Transverse colon (tissue), 4 donors: ENCODE data around the gene MPEG1. TPM values are rescaled to one million over a fixed set of nuclear protein-coding genes. Genes with fewer than 3 reads are reported as not detected.

ENCODE experiments used
- DNase-seq: peaks from one replicate; pipeline ENCODE4 v3.0.0-alpha.2; 2019
- H3K27ac ChIP-seq, 4 donors: fragments of 200-600 bp; sonication (generic); 2 replicates each; pipeline ENCODE4 v1.5.1; 2016 to 2018; ENCODE audit warnings: inconsistent platforms in 4 of 4
- H3K27me3 ChIP-seq: fragments of 200-600 bp; sonication (generic); 2 replicates; pipeline ENCODE4 v1.5.1; 2017; ENCODE audit warnings: inconsistent platforms
- H3K36me3 ChIP-seq, 4 donors: fragments of 200-600 bp; sonication (generic); 2 replicates each; pipeline ENCODE4 v1.5.1; 2017 to 2019; ENCODE audit warnings: inconsistent platforms in 4 of 4
- H3K4me1 ChIP-seq, 4 donors: fragments of 200-600 bp; sonication (generic); 2 replicates each; pipeline ENCODE4 v1.5.1; 2017 to 2020; ENCODE audit warnings: inconsistent platforms in 4 of 4
- H3K4me3 ChIP-seq, 4 donors: fragments of 200-600 bp; sonication (generic); 1 replicate in 1 of 4; 2 replicates in 3 of 4; pipeline versions ENCODE4 v1.5.1 to v1.6.1; 2017 to 2019; ENCODE audit warnings: inconsistent platforms in 4 of 4
- H3K9me3 ChIP-seq, 2 donors: fragments of 200-600 bp; sonication (generic); 2 replicates each; pipeline ENCODE4 v1.5.1; 2017 to 2019; ENCODE audit warnings: inconsistent platforms in 2 of 2
- CTCF ChIP-seq, 5 experiments: fragments of 200-600 bp in 3 of 5; fragments of 450-650 bp in 2 of 5; sonication (generic) in 3 of 5; IDR thresholded peaks; 1 replicate in 2 of 5; 2 replicates in 3 of 5; pipeline ENCODE4 v1.5.1; 2016 to 2017; ENCODE audit warnings: antibody characterized with exemption in 5 of 5, inconsistent platforms in 3 of 5, mild to moderate bottlenecking in 2 of 5, moderate library complexity in 1 of 5
- EP300 ChIP-seq: sonication (generic); formaldehyde crosslinking; IDR thresholded peaks from one replicate; pipeline ENCODE4 v1.6.1; 2017; ENCODE audit warnings: antibody characterized with exemption, low read depth
- POLR2A ChIP-seq: fragments of 450-650 bp; IDR thresholded peaks from one replicate; pipeline ENCODE4 v1.6.1; 2016; ENCODE audit warnings: antibody characterized with exemption, mild to moderate bottlenecking, moderate library complexity
- POLR2AphosphoS5 ChIP-seq, 3 donors: sonication (generic); formaldehyde crosslinking; IDR thresholded peaks; one replicate each; pipeline ENCODE4 v1.6.1; 2016; ENCODE audit warnings: antibody characterized with exemption in 3 of 3
- WGBS, 2 donors: methylation state at CpG; one replicate each; pipeline ENCODE4 v1.1.5; 2018; ENCODE audit warnings: low coverage in 1 of 2; 5-methylcytosine and 5-hydroxymethylcytosine counted together
- in situ Hi-C, 4 donors: fragments of 200-750 bp; cut with MboI; loops; one replicate each; pipeline versions ENCODE4 v1.15.0 to v1.15.1; 2017; ENCODE audit warnings: low sequenced_read_pairs in 3 of 4, low pct_ligation_motif_present in 1 of 4, low pct_unique_long_range_greater_than_20kb in 1 of 4
- intact Hi-C: fragments of 100-400 bp; cut with DNase I; formaldehyde crosslinking; loops from one replicate; pipeline ENCODE4 v1.15.1; 2023; ENCODE audit warnings: low total_unique reads
- total RNA-seq, 4 donors: library from RNA; depleted of rRNA; stranded (reverse); fragments of >200 nt; gene quantifications; one replicate each; pipeline ENCODE4 v1.1.0, GENCODE V29; 2016

Gene MPEG1
- total RNA-seq, 4 donors from 2014 or later, result 4.6 to 16.5 (median 7.5) TPM

- in situ Hi-C loops (no loop called here), intact Hi-C loops (no loop called here)
- Histone ChIP-seq H3K9me3 (no peaks in the 10 kb centered on the region), H3K4me1 (peaks cover 0 to 8% (median 0%) of the 10 kb centered on the region in 4 donors), H3K36me3 (no peaks in the 10 kb centered on the region), H3K27me3 (no peaks in the 10 kb centered on the region), H3K27ac (no peak overlapping the region), H3K4me3 (no peak overlapping the region)
- DNase-seq, result no peak
- WGBS, 2 donors, result 90 to 93% methylated on average over 7 of the region's 7 CpGs
- TF ChIP-seq POLR2A (no peak), EP300 (no peak), CTCF (IDR thresholded peaks at IDR 0.05) (no peak), POLR2AphosphoS5 (IDR thresholded peaks at IDR 0.05) (no peak)
These were observed 36.8 kb upstream of the MPEG1 start for GRCh38 chr11:59249535-59249934.

DNA sequence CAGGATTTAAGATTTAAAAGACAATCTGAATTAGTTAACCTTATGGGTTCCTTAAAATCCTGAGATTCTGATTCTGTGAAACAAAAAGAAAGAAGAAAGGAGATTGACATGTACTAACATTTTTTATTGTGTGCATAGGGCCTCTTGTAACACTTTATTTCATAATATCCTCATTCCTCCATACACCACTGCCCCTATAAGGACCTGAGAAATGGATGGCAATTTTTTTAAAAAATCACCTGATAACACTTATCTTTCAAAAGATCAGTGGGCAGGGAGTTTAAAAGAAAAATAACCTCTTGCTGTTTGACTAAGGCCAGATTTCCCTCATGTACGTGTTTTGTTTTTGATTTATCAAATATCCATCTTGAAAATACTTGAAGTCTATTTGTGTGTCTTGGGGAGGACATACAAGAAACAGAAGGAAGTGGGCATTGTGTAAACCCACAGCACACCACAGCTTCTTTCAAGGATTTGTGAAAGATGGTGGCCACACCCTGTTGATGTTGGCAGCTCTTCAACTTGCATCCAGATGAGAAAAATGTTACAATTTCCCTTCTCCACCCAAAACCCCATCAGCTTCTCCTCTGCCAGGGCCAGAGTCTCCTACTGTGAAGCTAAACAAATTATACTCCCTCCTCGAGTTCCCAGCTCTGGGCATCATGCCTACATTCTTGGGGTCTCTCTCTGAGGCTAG is 35.0 kb upstream of the MPEG1 start:
- TF ChIP-seq POLR2AphosphoS5 (IDR thresholded peaks at IDR 0.05) (no peak), POLR2A (no peak), EP300 (no peak), CTCF (IDR thresholded peaks at IDR 0.05) (no peak)
- Histone ChIP-seq H3K4me3 (no peak overlapping the region), H3K36me3 (no peaks in the 10 kb centered on the region), H3K27me3 (no peaks in the 10 kb centered on the region), H3K9me3 (no peaks in the 10 kb centered on the region), H3K27ac (no peak overlapping the region), H3K4me1 (peaks cover 0 to 8% (median 0%) of the 10 kb centered on the region in 4 donors)
- in situ Hi-C loops (no loop called here), intact Hi-C loops (no loop called here)
- no peak for DNase-seq
- WGBS, 2 donors, result 9 to 43% methylated on average over 2 of the region's 2 CpGs

- peaks cover 0 to 4% of the 10 kb centered on the region in 2 donors for H3K9me3 ChIP-seq
These were observed 30.9 kb upstream of the MPEG1 start for GRCh38 chr11:59243633-59244032.

DNA sequence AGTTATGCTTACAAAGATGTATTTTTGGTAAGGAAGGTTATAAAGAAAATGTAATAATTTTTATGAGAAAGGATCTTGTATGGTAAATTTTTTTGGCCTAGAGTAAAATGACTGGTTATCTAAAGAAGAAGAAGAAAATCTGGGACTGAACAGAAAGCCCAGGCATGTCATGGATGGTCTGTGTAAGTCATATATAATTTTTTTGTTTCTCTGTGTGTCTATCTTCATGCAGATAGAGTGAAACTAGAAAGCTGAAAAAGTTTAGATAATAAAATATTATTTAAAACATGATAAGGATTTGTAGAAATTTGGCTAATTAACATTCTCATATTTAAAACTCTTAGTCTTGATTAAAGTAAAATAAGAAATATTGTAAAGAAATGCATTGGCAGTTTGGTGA is 27.6 kb upstream of the MPEG1 start:
- no peaks in the 10 kb centered on the region for H3K4me1 ChIP-seq
- DNase-seq, result no peak
- in situ Hi-C loops, result no loop called here
- H3K9me3 ChIP-seq, result peaks cover 0 to 4% of the 10 kb centered on the region in 2 donors
- H3K4me3 ChIP-seq, result no peak overlapping the region
- H3K36me3 ChIP-seq, result no peaks in the 10 kb centered on the region
- H3K27ac ChIP-seq, result no peak overlapping the region
- no peak for TF ChIP-seq POLR2AphosphoS5 (IDR thresholded peaks at IDR 0.05)
- no peak for TF ChIP-seq CTCF (IDR thresholded peaks at IDR 0.05)
- no peak for TF ChIP-seq EP300
- TF ChIP-seq POLR2A, result no peak
- H3K27me3 ChIP-seq, result no peaks in the 10 kb centered on the region
- intact Hi-C loops, result no loop called here

More at GRCh38 chr11:59243633-59244032, 30.9 kb upstream of the MPEG1 start:
- in situ Hi-C loops, result no loop called here
- intact Hi-C loops, result no loop called here
- 38 to 75% methylated on average over 1 of the region's 1 CpG for WGBS, 2 donors
- Histone ChIP-seq H3K36me3 (no peaks in the 10 kb centered on the region), H3K27me3 (no peaks in the 10 kb centered on the region), H3K4me1 (peaks cover 0 to 8% (median 0%) of the 10 kb centered on the region in 4 donors), H3K4me3 (no peak overlapping the region), H3K27ac (no peak overlapping the region)
- no peak for DNase-seq
- no peak for TF ChIP-seq CTCF (IDR thresholded peaks at IDR 0.05)
- TF ChIP-seq POLR2AphosphoS5 (IDR thresholded peaks at IDR 0.05), result no peak
- TF ChIP-seq EP300, result no peak
